Measurements from ENCODE around the gene EZH1. TPM values are rescaled to one million over a fixed set of nuclear protein-coding genes. Genes with fewer than 3 reads are reported as not detected.

The EZH1 gene
- total and polyA plus RNA-seq, 2 of the 4 experiments (the other 2 are of a cell fraction) = 17.6 to 27.3 TPM

- H3K79me1 ChIP-seq (ENCODE audit: low read depth in 1 of 2, low read length in 2 of 2) = peaks cover 4 to 21% of the 10 kb centered on the region in 2 experiments
- peaks cover 69% of the 10 kb centered on the region for H3K36me3 ChIP-seq (ENCODE audit: control insufficient read depth, insufficient read depth, low read length)
- H3K9me3 ChIP-seq (ENCODE audit: control insufficient read depth, insufficient read depth, low read length) = no peaks in the 10 kb centered on the region
- no peak overlapping the region for H3K56ac ChIP-seq (ENCODE audit: extremely low read depth, insufficient read depth, low read length)
- H3K27me3 ChIP-seq (ENCODE audit: control insufficient read depth, insufficient read depth, low read length) = no peaks in the 10 kb centered on the region
- no TSS peak for BruUV-seq (replicated peaks)
- ChIA-PET CTCF (no interaction called here), POLR2A (ENCODE audit: unreplicated experiment) (interaction anchor here (0.7 kb wide), 1 partner anchor 9 kb away, joined by 3 read pairs; no protein-coding TSS in a partner anchor)
- H2AK5ac ChIP-seq (ENCODE audit: low read depth, low read length) = no peak overlapping the region
- 0 out of 2 replicates have a peak, but pooled peaks cover 8% of the 10 kb centered on the region for H4K20me1 ChIP-seq (ENCODE audit: insufficient read depth, low read length)
- H3K4me2 ChIP-seq (ENCODE audit: low read depth, low read length) = no peak overlapping the region
- DNase-seq = no peak
- no peak overlapping the region for H2BK15ac ChIP-seq (ENCODE audit: low read depth, low read length)
- in situ Hi-C loops (cut with MboI; ENCODE audit: low sequenced_read_pairs) = loop anchor here (25.0 kb wide), 1 partner anchor 624 kb away; no protein-coding TSS in a partner anchor
- no peak overlapping the region for H4K8ac ChIP-seq (ENCODE audit: low read depth in 2 of 2, low read length in 2 of 2)
- no peak overlapping the region for H4K91ac ChIP-seq (ENCODE audit: insufficient read depth, low read depth, low read length)
- no peak overlapping the region for H2AK9ac ChIP-seq (replicated peaks; ENCODE audit: low read depth, low read length, poor library complexity)
- H3K23ac ChIP-seq (ENCODE audit: low read depth, low read length) = no peak overlapping the region
- H2BK5ac ChIP-seq (ENCODE audit: low read depth, low read length, poor library complexity, severe bottlenecking) = no peak overlapping the region
- H3K14ac ChIP-seq (replicated peaks; ENCODE audit: low read depth, low read length) = no peak overlapping the region
- H3K9ac ChIP-seq (ENCODE audit: low read depth, low read length) = no peak overlapping the region
- H2AFZ ChIP-seq (replicated peaks; ENCODE audit: low read length, poor library complexity) = no peak overlapping the region
- H3K27ac ChIP-seq (ENCODE audit: insufficient read depth, low read length) = no peak overlapping the region
- H3K18ac ChIP-seq (ENCODE audit: low read depth, low read length) = no peak overlapping the region
- dilution Hi-C loops (cut with HindIII; ENCODE audit: low sequenced_read_pairs, unreplicated experiment) = no loop called here
- 74% methylated on average over 14 of the region's 27 CpGs; no CpG with 5 or more reads in 1 of the 2 experiments for WGBS, 2 experiments (ENCODE audit: extremely low coverage in 2 of 2, insufficient read length in 1 of 2)
- H3K4me3 ChIP-seq (ENCODE audit: insufficient read depth, low read depth, low read length) = no peak overlapping the region
- H4K5ac ChIP-seq (ENCODE audit: low read depth, low read length) = no peak overlapping the region
- intact Hi-C loops (cut with micrococcal nuclease) = no loop called here
- H2BK120ac ChIP-seq (ENCODE audit: low read depth, low read length) = no peak overlapping the region
- H3K4ac ChIP-seq (ENCODE audit: low read depth, low read length) = no peak overlapping the region
- TF ChIP-seq BHLHE40 (IDR thresholded peaks at IDR 0.05; ENCODE audit: low read depth, low read length) (no peak), MXI1 (IDR thresholded peaks at IDR 0.05; ENCODE audit: borderline replicate concordance, low read depth, low read length) (no peak), CEBPB (IDR thresholded peaks at IDR 0.05; ENCODE audit: low read depth, low read length) (no peak), RFX5 (IDR thresholded peaks at IDR 0.05; ENCODE audit: low read depth, low read length) (no peak), MAFK (IDR thresholded peaks at IDR 0.05; ENCODE audit: low read depth, low read length) (no peak), MAZ (IDR thresholded peaks at IDR 0.05; ENCODE audit: borderline replicate concordance, low read depth, low read length) (no peak), CHD1 (IDR thresholded peaks at IDR 0.05; ENCODE audit: low read depth, low read length) (no peak), RCOR1 (IDR thresholded peaks at IDR 0.05; ENCODE audit: insufficient replicate concordance, low read length) (no peak), SMC3 (IDR thresholded peaks at IDR 0.05; ENCODE audit: low read depth, low read length) (no peak), POLR2A (IDR thresholded peaks at IDR 0.05; ENCODE audit: low read depth, low read length) (no peak), FOS (IDR thresholded peaks at IDR 0.05; ENCODE audit: low read depth, low read length) (no peak), RAD21 (IDR thresholded peaks at IDR 0.05; ENCODE audit: low read length) (no peak), NFE2L2 (IDR thresholded peaks at IDR 0.05; ENCODE audit: low read depth, low read length) (no peak)
- TF ChIP-seq, protein P1, sequence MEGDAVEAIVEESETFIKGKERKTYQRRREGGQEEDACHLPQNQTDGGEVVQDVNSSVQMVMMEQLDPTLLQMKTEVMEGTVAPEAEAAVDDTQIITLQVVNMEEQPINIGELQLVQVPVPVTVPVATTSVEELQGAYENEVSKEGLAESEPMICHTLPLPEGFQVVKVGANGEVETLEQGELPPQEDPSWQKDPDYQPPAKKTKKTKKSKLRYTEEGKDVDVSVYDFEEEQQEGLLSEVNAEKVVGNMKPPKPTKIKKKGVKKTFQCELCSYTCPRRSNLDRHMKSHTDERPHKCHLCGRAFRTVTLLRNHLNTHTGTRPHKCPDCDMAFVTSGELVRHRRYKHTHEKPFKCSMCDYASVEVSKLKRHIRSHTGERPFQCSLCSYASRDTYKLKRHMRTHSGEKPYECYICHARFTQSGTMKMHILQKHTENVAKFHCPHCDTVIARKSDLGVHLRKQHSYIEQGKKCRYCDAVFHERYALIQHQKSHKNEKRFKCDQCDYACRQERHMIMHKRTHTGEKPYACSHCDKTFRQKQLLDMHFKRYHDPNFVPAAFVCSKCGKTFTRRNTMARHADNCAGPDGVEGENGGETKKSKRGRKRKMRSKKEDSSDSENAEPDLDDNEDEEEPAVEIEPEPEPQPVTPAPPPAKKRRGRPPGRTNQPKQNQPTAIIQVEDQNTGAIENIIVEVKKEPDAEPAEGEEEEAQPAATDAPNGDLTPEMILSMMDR (conservative IDR thresholded peaks at IDR 0.05; ENCODE audit: low read depth, low read length) = no peak
- TF ChIP-seq, protein P2, sequence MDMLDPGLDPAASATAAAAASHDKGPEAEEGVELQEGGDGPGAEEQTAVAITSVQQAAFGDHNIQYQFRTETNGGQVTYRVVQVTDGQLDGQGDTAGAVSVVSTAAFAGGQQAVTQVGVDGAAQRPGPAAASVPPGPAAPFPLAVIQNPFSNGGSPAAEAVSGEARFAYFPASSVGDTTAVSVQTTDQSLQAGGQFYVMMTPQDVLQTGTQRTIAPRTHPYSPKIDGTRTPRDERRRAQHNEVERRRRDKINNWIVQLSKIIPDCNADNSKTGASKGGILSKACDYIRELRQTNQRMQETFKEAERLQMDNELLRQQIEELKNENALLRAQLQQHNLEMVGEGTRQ (IDR thresholded peaks at IDR 0.05; ENCODE audit: low read depth, low read length) = no peak
- TF ChIP-seq, protein P3, sequence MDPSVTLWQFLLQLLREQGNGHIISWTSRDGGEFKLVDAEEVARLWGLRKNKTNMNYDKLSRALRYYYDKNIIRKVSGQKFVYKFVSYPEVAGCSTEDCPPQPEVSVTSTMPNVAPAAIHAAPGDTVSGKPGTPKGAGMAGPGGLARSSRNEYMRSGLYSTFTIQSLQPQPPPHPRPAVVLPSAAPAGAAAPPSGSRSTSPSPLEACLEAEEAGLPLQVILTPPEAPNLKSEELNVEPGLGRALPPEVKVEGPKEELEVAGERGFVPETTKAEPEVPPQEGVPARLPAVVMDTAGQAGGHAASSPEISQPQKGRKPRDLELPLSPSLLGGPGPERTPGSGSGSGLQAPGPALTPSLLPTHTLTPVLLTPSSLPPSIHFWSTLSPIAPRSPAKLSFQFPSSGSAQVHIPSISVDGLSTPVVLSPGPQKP (IDR thresholded peaks at IDR 0.05; ENCODE audit: borderline replicate concordance, low read depth, low read length) = no peak
- H3K9me1 ChIP-seq (ENCODE audit: insufficient read depth, low read length) = peaks cover 13% of the 10 kb centered on the region
- peaks cover 4% of the 10 kb centered on the region; the same call in 1 of the 2 replicates for H3K4me1 ChIP-seq (ENCODE audit: control insufficient read depth, insufficient read depth, low read length)
- H2BK20ac ChIP-seq (ENCODE audit: low read depth, low read length) = no peak overlapping the region
- no peak for ATAC-seq (ENCODE audit: low read depth)
Observed at GRCh38 chr17:42687707-42688320, 57.0 kb downstream of the EZH1 start.

All from IMR-90 (cell line).